KOPT-K1 (cell line): ENCODE results near the gene PRKCQ.
A peak's percentile ranks its signal among the peaks of the same experiment; 100 is the strongest.

Experiments
- H3K27ac ChIP-seq: fragments of 200-600 bp; sonication (generic); 2 replicates; pipeline ENCODE4 v1.5.1; 2016; ENCODE audit warnings: antibody characterized with exemption, mild to moderate bottlenecking, low read depth, low read length; ENCODE audit not compliant: poor library complexity, severe bottlenecking
- H3K36me3 ChIP-seq: fragments of 200-600 bp; sonication (generic); 2 replicates; pipeline ENCODE4 v1.5.1; 2017; ENCODE audit warnings: antibody characterized with exemption, mild to moderate bottlenecking, low read length, moderate library complexity; ENCODE audit not compliant: insufficient read depth
- H3K9me3 ChIP-seq: fragments of 200-600 bp; sonication (generic); 2 replicates; pipeline ENCODE4 v1.5.1; 2017; ENCODE audit warnings: antibody characterized with exemption, low read length, mild to moderate bottlenecking; ENCODE audit not compliant: insufficient read depth, poor library complexity, severe bottlenecking

Gene PRKCQ

GRCh38 chr10:6579904-6580278 is at the start of gene PRKCQ:
Gene PRKCQ, minus strand, starts transcription at chr10:6580276. Its CDS starts 65,141 bp downstream, at chr10:6515135.
- H3K36me3 ChIP-seq = peaks cover 24% of the 10 kb centered on the region
- no peaks in the 10 kb centered on the region for H3K9me3 ChIP-seq
- peak within 1 kb of the TSS; percentile 99 for H3K27ac ChIP-seq

- Histone ChIP-seq H3K36me3 (no peaks in the 10 kb centered on the region), H3K9me3 (no peaks in the 10 kb centered on the region), H3K27ac (no peak overlapping the region)
These were observed 45.4 kb upstream of the PRKCQ start for GRCh38 chr10:6625428-6625827.

- no peak overlapping the region for H3K27ac ChIP-seq
- no peaks in the 10 kb centered on the region for H3K36me3 ChIP-seq
- H3K9me3 ChIP-seq = no peaks in the 10 kb centered on the region
These were observed 44.3 kb upstream of the PRKCQ start for GRCh38 chr10:6624392-6624791.

- H3K9me3 ChIP-seq = no peaks in the 10 kb centered on the region
These were observed 42.8 kb upstream of the PRKCQ start for GRCh38 chr10:6622921-6623320.

GRCh38 chr10:6621536-6621935 is 41.5 kb upstream of the PRKCQ start:
- Histone ChIP-seq H3K27ac (no peak overlapping the region), H3K36me3 (no peaks in the 10 kb centered on the region), H3K9me3 (no peaks in the 10 kb centered on the region)

More at GRCh38 chr10:6622921-6623320, 42.8 kb upstream of the PRKCQ start:
- Histone ChIP-seq H3K36me3 (no peaks in the 10 kb centered on the region), H3K27ac (no peak overlapping the region)

- Histone ChIP-seq H3K27ac (no peak overlapping the region), H3K9me3 (no peaks in the 10 kb centered on the region), H3K36me3 (no peaks in the 10 kb centered on the region)
These were observed 39.6 kb upstream of the PRKCQ start for GRCh38 chr10:6619660-6620059.

- Histone ChIP-seq H3K9me3 (peaks cover 9% of the 10 kb centered on the region), H3K27ac (no peak overlapping the region), H3K36me3 (no peaks in the 10 kb centered on the region)
These were observed 38.3 kb upstream of the PRKCQ start for GRCh38 chr10:6618340-6618739.

GRCh38 chr10:6617309-6618076 is 37.4 kb upstream of the PRKCQ start:
- H3K9me3 ChIP-seq = peaks cover 12% of the 10 kb centered on the region
- no peaks in the 10 kb centered on the region for H3K36me3 ChIP-seq
- no peak overlapping the region for H3K27ac ChIP-seq

GRCh38 chr10:6615971-6616370 is 35.9 kb upstream of the PRKCQ start:
- Histone ChIP-seq H3K9me3 (peaks cover 12% of the 10 kb centered on the region), H3K36me3 (no peaks in the 10 kb centered on the region), H3K27ac (no peak overlapping the region)

- peaks cover 20% of the 10 kb centered on the region for H3K9me3 ChIP-seq
- no peaks in the 10 kb centered on the region for H3K36me3 ChIP-seq
- H3K27ac ChIP-seq = no peak overlapping the region
These were observed 32.3 kb upstream of the PRKCQ start for GRCh38 chr10:6612371-6612770.

GRCh38 chr10:6610647-6611046 is 30.6 kb upstream of the PRKCQ start:
- no peak overlapping the region for H3K27ac ChIP-seq
- peaks cover 20% of the 10 kb centered on the region for H3K9me3 ChIP-seq
- H3K36me3 ChIP-seq = no peaks in the 10 kb centered on the region

- Histone ChIP-seq H3K27ac (no peak overlapping the region), H3K9me3 (peaks cover 20% of the 10 kb centered on the region), H3K36me3 (no peaks in the 10 kb centered on the region)
These were observed 29.5 kb upstream of the PRKCQ start for GRCh38 chr10:6609625-6610024.

- peaks cover 8% of the 10 kb centered on the region for H3K9me3 ChIP-seq
- H3K27ac ChIP-seq = no peak overlapping the region
- H3K36me3 ChIP-seq = no peaks in the 10 kb centered on the region
These were observed 27.7 kb upstream of the PRKCQ start for GRCh38 chr10:6607778-6608177.

GRCh38 chr10:6607182-6607581 is 27.1 kb upstream of the PRKCQ start:
- H3K36me3 ChIP-seq = no peaks in the 10 kb centered on the region
- H3K27ac ChIP-seq = peak overlapping the region; percentile 38
- peaks cover 8% of the 10 kb centered on the region for H3K9me3 ChIP-seq

GRCh38 chr10:6603142-6604125 is 23.4 kb upstream of the PRKCQ start:
- Histone ChIP-seq H3K27ac (no peak overlapping the region), H3K36me3 (no peaks in the 10 kb centered on the region), H3K9me3 (peaks cover 7% of the 10 kb centered on the region)
